ENCODE results near the gene CCR3.

- TF ChIP-seq POLR2AphosphoS5 (IDR thresholded peaks at IDR 0.05; ENCODE audit: low read depth, low read length) (no peak), CTCF (IDR thresholded peaks at IDR 0.05 in 2 of 3, conservative IDR thresholded peaks at IDR 0.05 in 1 of 3; ENCODE audit: borderline replicate concordance in 1 of 3, insufficient read depth in 1 of 3, low read depth in 2 of 3, low read length in 2 of 3) (no peak), POLR2A (IDR thresholded peaks at IDR 0.05; ENCODE audit: borderline replicate concordance, extremely low read depth, insufficient read depth, insufficient read length) (no peak), RAD21 (IDR thresholded peaks at IDR 0.05; ENCODE audit: low read depth) (no peak), SP1 (IDR thresholded peaks at IDR 0.05; ENCODE audit: low read depth) (no peak), ZNF274 (IDR thresholded peaks at IDR 0.05; ENCODE audit: low read depth, low read length) (no peak), JUND (IDR thresholded peaks at IDR 0.05) (no peak), SRF (IDR thresholded peaks at IDR 0.05; ENCODE audit: low read depth) (no peak), ZFX (IDR thresholded peaks at IDR 0.05) (no peak), EZH2 (IDR thresholded peaks at IDR 0.05) (no peak)
- TF ChIP-seq, protein P1, sequence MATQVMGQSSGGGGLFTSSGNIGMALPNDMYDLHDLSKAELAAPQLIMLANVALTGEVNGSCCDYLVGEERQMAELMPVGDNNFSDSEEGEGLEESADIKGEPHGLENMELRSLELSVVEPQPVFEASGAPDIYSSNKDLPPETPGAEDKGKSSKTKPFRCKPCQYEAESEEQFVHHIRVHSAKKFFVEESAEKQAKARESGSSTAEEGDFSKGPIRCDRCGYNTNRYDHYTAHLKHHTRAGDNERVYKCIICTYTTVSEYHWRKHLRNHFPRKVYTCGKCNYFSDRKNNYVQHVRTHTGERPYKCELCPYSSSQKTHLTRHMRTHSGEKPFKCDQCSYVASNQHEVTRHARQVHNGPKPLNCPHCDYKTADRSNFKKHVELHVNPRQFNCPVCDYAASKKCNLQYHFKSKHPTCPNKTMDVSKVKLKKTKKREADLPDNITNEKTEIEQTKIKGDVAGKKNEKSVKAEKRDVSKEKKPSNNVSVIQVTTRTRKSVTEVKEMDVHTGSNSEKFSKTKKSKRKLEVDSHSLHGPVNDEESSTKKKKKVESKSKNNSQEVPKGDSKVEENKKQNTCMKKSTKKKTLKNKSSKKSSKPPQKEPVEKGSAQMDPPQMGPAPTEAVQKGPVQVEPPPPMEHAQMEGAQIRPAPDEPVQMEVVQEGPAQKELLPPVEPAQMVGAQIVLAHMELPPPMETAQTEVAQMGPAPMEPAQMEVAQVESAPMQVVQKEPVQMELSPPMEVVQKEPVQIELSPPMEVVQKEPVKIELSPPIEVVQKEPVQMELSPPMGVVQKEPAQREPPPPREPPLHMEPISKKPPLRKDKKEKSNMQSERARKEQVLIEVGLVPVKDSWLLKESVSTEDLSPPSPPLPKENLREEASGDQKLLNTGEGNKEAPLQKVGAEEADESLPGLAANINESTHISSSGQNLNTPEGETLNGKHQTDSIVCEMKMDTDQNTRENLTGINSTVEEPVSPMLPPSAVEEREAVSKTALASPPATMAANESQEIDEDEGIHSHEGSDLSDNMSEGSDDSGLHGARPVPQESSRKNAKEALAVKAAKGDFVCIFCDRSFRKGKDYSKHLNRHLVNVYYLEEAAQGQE (IDR thresholded peaks at IDR 0.05; ENCODE audit: low read depth) = no peak
These were observed 50.9 kb downstream of the CCR3 start for GRCh38 chr3:46293035-46293724.

All from HCT116 (cell line).